GM18951 (cell line): ENCODE results near the gene NKD1.

ENCODE experiments used
- POLR2A ChIP-seq: IDR thresholded peaks from 4 replicates; pipeline ENCODE4 v1.6.1; 2011; ENCODE audit warnings: mild to moderate bottlenecking; ENCODE audit not compliant: insufficient read length, insufficient read depth; ENCODE audit errors: extremely low read depth
- in situ Hi-C: fragments of 300-500 bp; cut with MboI; formaldehyde crosslinking; loops from one replicate; pipeline ENCODE4 v1.12.0; 2022; ENCODE audit warnings: low sequenced_read_pairs, mixed read lengths, inconsistent platforms; ENCODE audit not compliant: unreplicated experiment

Gene NKD1

GRCh38 chr16:50665128-50665878, 117.1 kb downstream of the NKD1 start:
- in situ Hi-C loops: no loop called here
- TF ChIP-seq POLR2A: no peak

GRCh38 chr16:50666658-50667496, 118.7 kb downstream of the NKD1 start:
- in situ Hi-C loops: no loop called here
- peak; percentile 45 for TF ChIP-seq POLR2A

- no peak for TF ChIP-seq POLR2A
- in situ Hi-C loops: no loop called here
Measured at GRCh38 chr16:50667497-50668367, 119.5 kb downstream of the NKD1 start.

- in situ Hi-C loops: no loop called here
- TF ChIP-seq POLR2A: no peak
Measured at GRCh38 chr16:50668368-50669008, 120.3 kb downstream of the NKD1 start.

- in situ Hi-C loops: no loop called here
- no peak for TF ChIP-seq POLR2A
Measured at GRCh38 chr16:50669741-50670140, 121.5 kb downstream of the NKD1 start.

- TF ChIP-seq POLR2A: no peak
- in situ Hi-C loops: no loop called here
Measured at GRCh38 chr16:50670476-50670875, 122.3 kb downstream of the NKD1 start.

- no peak for TF ChIP-seq POLR2A
- in situ Hi-C loops: no loop called here
Measured at GRCh38 chr16:50671644-50672260, 123.6 kb downstream of the NKD1 start.

- in situ Hi-C loops: no loop called here
- no peak for TF ChIP-seq POLR2A
Measured at GRCh38 chr16:50673496-50674275, 125.5 kb downstream of the NKD1 start.

GRCh38 chr16:50674831-50675230, 126.6 kb downstream of the NKD1 start:
- no peak for TF ChIP-seq POLR2A
- in situ Hi-C loops: no loop called here

GRCh38 chr16:50675686-50676610, 127.8 kb downstream of the NKD1 start:
- TF ChIP-seq POLR2A: no peak
- in situ Hi-C loops: no loop called here
